ENCODE data around the gene RIN1. TPM values are rescaled to one million over a fixed set of nuclear protein-coding genes. Genes with fewer than 3 reads are reported as not detected.
"Not testable (repeated sequence)": the region's sequence is repeated elsewhere in the genome, so short reads cannot be mapped to it uniquely, and the experiment has no call there.

RIN1 gene
- total and polyA plus RNA-seq, 2 donors (not counting 1 experiment from before 2014, with no cell fraction given) = 0.72 to 1.7 TPM

GRCh38 chr11:66320289-66320688 lies 15.9 kb downstream of the RIN1 start:
- DNase-seq; H3K4me3 ChIP-seq (ENCODE audit: control extremely low read depth in 1 of 5, extremely low read depth in 1 of 5, insufficient read depth in 1 of 5, low read depth in 2 of 5, low read length in 4 of 5); H3K27ac Mint-ChIP-seq; H3K79me2 ChIP-seq (ENCODE audit: control insufficient read depth, insufficient read depth, low read length); ATAC-seq (ENCODE audit: low read depth); H2AFZ ChIP-seq (ENCODE audit: insufficient read depth, low read depth, low read length, poor library complexity, severe bottlenecking); POLR2A ChIA-PET; CTCF ChIA-PET; H3K9me3 Mint-ChIP-seq (ENCODE audit: insufficient read depth); intact Hi-C loops (cut with micrococcal nuclease); H3K9me3 ChIP-seq (ENCODE audit: control extremely low read depth in 1 of 3, control insufficient read depth in 2 of 3, insufficient read depth in 1 of 3, low read length in 2 of 3); H3K4me2 ChIP-seq (replicated peaks; ENCODE audit: low read depth, low read length, poor library complexity, severe bottlenecking); H3K4me3 Mint-ChIP-seq; H3K27ac ChIP-seq (ENCODE audit: low read length in 2 of 2); H3K27me3 Mint-ChIP-seq; H3K27me3 ChIP-seq (replicated peaks in 1 of 4; ENCODE audit: control extremely low read depth in 1 of 4, control insufficient read depth in 3 of 4, insufficient read depth in 4 of 4, low read length in 3 of 4); H3K36me3 ChIP-seq (replicated peaks in 1 of 2; ENCODE audit: control extremely low read depth in 1 of 2, control insufficient read depth in 1 of 2, extremely low read depth in 1 of 2, insufficient read depth in 2 of 2, low read length in 1 of 2); H4K20me1 ChIP-seq (ENCODE audit: control insufficient read depth, insufficient read depth, low read length, poor library complexity, severe bottlenecking); H3K9ac ChIP-seq (ENCODE audit: low read length): not testable (repeated sequence)
- H3K4me1 ChIP-seq (ENCODE audit: control insufficient read depth in 2 of 2, insufficient read depth in 2 of 2, low read length in 2 of 2) = peaks cover 24 to 26% of the 10 kb centered on the region in 2 donors
- no CpG with 5 or more reads among the region's 2 CpGs for WGBS (ENCODE audit: insufficient coverage)
- H3K4me1 Mint-ChIP-seq = peaks cover 31% of the 10 kb centered on the region

- DNase-seq (no peak), ATAC-seq (ENCODE audit: low read depth) (no peak)
- H3K4me1 ChIP-seq (ENCODE audit: control insufficient read depth in 2 of 2, insufficient read depth in 2 of 2, low read length in 2 of 2) = peaks cover 28 to 30% of the 10 kb centered on the region in 2 donors
- TF ChIP-seq EZH2 (IDR thresholded peaks at IDR 0.05; ENCODE audit: borderline replicate concordance, insufficient read depth, low read depth, low read length, poor library complexity, severe bottlenecking) (no peak), CTCF (IDR thresholded peaks at IDR 0.05) (no peak)
- CTCF ChIA-PET = interaction anchor here (1.2 to 2.0 kb wide), 4 partner anchors 9 to 25 kb away, joined by 4 to 6 read pairs (median 6); no protein-coding TSS in a partner anchor
- Mint-ChIP-seq H3K27ac (peak overlapping the region; percentile 98), H3K27me3 (no peaks in the 10 kb centered on the region), H3K4me3 (peak overlapping the region; percentile 91), H3K4me1 (peaks cover 39% of the 10 kb centered on the region), H3K9me3 (ENCODE audit: insufficient read depth) (no peaks in the 10 kb centered on the region)
- intact Hi-C loops (cut with micrococcal nuclease) = loop anchor here (1.0 kb wide), 1 partner anchor 10 kb away; no protein-coding TSS in a partner anchor
- H3K4me3 ChIP-seq (ENCODE audit: control extremely low read depth in 1 of 5, extremely low read depth in 1 of 5, insufficient read depth in 1 of 5, low read depth in 2 of 5, low read length in 4 of 5) = peak overlapping the region in 2 of 5 experiments; percentile 20 to 37
- H3K9me3 ChIP-seq (ENCODE audit: control extremely low read depth in 1 of 3, control insufficient read depth in 2 of 3, insufficient read depth in 1 of 3, low read length in 2 of 3) = no peaks in the 10 kb centered on the region
- H4K20me1 ChIP-seq (ENCODE audit: control insufficient read depth, insufficient read depth, low read length, poor library complexity, severe bottlenecking) = no peaks in the 10 kb centered on the region
- H2AFZ ChIP-seq (ENCODE audit: insufficient read depth, low read depth, low read length, poor library complexity, severe bottlenecking) = peak overlapping the region; percentile 50
- POLR2A ChIA-PET = interaction anchor here (1.4 kb wide), 1 partner anchor 51 kb away, joined by 3 read pairs; the partner anchor contains the start of gene RAB1B
- H3K4me2 ChIP-seq (replicated peaks; ENCODE audit: low read depth, low read length, poor library complexity, severe bottlenecking) = peak overlapping the region; percentile 77
- no peaks in the 10 kb centered on the region for H3K27me3 ChIP-seq (replicated peaks in 1 of 4; ENCODE audit: control extremely low read depth in 1 of 4, control insufficient read depth in 3 of 4, insufficient read depth in 4 of 4, low read length in 3 of 4)
- 0% methylated on average over 1 of the region's 3 CpGs for WGBS (ENCODE audit: insufficient coverage)
- peak overlapping the region; percentile 76 to 95 for H3K27ac ChIP-seq (ENCODE audit: low read length in 2 of 2)
- H3K36me3 ChIP-seq (replicated peaks in 1 of 2; ENCODE audit: control extremely low read depth in 1 of 2, control insufficient read depth in 1 of 2, extremely low read depth in 1 of 2, insufficient read depth in 2 of 2, low read length in 1 of 2) = no peaks in the 10 kb centered on the region
- no peaks in the 10 kb centered on the region for H3K79me2 ChIP-seq (ENCODE audit: control insufficient read depth, insufficient read depth, low read length)
- H3K9ac ChIP-seq (ENCODE audit: low read length) = peak overlapping the region; percentile 47
These were observed 17.6 kb downstream of the RIN1 start for GRCh38 chr11:66318600-66318970.
